Nephron progenitor cell (in vitro differentiated cells): ENCODE data around the gene PPP3R2.
"Not testable (repeated sequence)": the region's sequence is repeated elsewhere in the genome, so short reads cannot be mapped to it uniquely, and the experiment has no call there.

Source experiments
- DNase-seq: peaks from one replicate; pipeline ENCODE4 v3.0.0; 2021
- H3K27ac Mint-ChIP-seq: 2 replicates; pipeline ENCODE4 v1.8.0; 2021; ENCODE audit warnings: mild to moderate bottlenecking, moderate library complexity, mixed read lengths
- H3K27me3 Mint-ChIP-seq: 2 replicates; pipeline ENCODE4 v1.8.0; 2021; ENCODE audit warnings: mild to moderate bottlenecking, low read depth, mixed read lengths; ENCODE audit not compliant: poor library complexity
- H3K36me3 Mint-ChIP-seq: 2 replicates; pipeline ENCODE4 v1.8.0; 2021; ENCODE audit warnings: low read depth, mixed read lengths
- H3K4me1 Mint-ChIP-seq: 2 replicates; pipeline ENCODE4 v1.8.0; 2021; ENCODE audit warnings: mixed read lengths
- H3K4me3 Mint-ChIP-seq: 2 replicates; pipeline ENCODE4 v1.8.0; 2021; ENCODE audit warnings: mild to moderate bottlenecking, moderate library complexity, mixed read lengths
- H3K9me3 Mint-ChIP-seq: 2 replicates; pipeline ENCODE4 v1.8.0; 2021; ENCODE audit warnings: mild to moderate bottlenecking, moderate library complexity, mixed read lengths
- CTCF ChIP-seq: fragments of 200-600 bp; sonication (generic); IDR thresholded peaks from 2 replicates; pipeline ENCODE4 v1.5.0; 2021; ENCODE audit warnings: antibody characterized with exemption

Gene PPP3R2

DNA sequence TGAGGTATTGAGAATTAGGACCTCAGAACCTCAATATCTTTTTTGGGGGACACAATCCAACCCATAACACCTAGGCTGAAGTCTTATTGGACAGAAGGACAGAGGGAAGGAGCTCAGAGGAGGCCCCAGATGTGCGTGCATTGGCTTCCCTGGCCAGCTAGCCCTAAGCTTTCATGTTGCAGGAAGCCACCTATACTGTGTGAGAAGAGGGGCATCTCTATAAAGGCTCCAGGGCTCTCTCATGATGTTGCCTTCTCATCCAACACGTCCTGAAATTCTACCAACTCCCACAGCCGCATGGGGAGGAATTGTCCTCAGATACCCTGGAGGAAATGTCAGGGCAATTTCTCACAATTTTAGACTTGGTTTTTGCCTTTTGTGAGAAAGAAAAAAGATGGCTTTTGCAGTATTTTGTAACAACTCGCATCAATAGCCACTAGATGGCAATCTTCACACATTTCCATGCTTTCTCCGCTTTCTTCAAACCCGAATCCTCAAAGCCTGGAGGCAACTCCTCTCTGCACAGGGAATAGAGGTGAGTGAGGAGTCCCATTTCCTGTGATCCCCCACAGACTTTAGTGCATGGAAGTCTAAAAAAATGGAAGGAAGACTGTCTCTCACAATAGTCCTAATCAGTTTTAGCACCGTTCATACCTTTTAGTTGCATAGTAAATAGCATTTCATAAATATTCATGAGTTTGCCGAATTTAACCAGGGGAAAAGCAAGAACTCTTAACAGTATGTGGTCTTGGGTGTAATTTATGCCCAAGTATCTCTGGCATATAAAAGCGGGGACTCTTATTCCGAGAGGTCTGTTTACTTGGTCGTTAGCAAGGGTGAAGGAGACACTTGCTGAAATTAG lies 7.4 kb upstream of the PPP3R2 start:
- peak; percentile 24 for DNase-seq
- H3K36me3 Mint-ChIP-seq: no peaks in the 10 kb centered on the region
- no peak overlapping the region for H3K27ac Mint-ChIP-seq

DNA sequence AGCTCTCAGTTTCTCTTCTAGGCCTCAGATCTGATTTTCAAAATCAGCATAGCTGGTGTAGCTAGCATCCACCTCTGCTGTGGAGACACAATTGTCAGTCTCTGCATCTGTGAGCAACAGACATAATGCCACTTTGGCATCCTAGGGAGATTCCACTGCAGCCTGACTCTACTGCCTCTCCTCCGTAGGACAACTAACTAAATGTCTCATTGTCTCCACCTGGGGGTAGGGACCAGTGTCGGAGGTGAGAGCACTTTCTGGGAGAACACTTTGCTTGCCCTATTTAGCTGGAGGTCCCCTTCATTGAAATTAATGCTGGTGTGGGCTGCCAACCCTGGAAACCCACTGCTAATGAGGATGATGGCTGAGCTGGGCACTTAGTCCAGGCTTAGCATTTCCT lies 1.4 kb downstream of the PPP3R2 start:
- no peaks in the 10 kb centered on the region for H3K4me1 Mint-ChIP-seq
- H3K27me3 Mint-ChIP-seq: peaks cover 7% of the 10 kb centered on the region
- no peak overlapping the region for H3K4me3 Mint-ChIP-seq

More for the DNA sequence above, 7.4 kb upstream of the PPP3R2 start:
- peaks cover 4% of the 10 kb centered on the region for H3K4me1 Mint-ChIP-seq
- H3K4me3 Mint-ChIP-seq: no peak overlapping the region
- H3K27me3 Mint-ChIP-seq: peaks cover 18% of the 10 kb centered on the region
- no peaks in the 10 kb centered on the region for H3K9me3 Mint-ChIP-seq
- TF ChIP-seq CTCF: peak; percentile 64

DNA sequence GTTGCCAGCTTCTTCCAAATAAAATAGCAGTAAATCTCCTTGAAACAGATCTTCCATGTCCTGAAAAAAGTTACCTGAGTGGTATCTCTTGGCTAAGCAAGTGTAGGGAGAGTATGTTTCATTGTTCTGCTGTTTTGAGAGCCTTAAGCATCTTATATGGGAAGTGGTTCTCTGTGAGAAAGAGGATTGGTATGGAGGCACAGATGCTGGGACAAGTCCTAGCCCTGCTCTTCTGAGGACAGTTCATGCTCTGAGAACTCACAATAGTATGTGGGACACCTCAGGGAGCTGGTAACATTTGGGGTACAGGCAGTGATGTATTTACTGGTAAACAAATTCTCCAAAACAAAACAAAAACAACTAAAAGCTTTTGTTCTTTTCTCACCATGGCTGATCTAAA lies 2.0 kb downstream of the PPP3R2 start:
- Mint-ChIP-seq H3K4me3 (no peak overlapping the region), H3K36me3 (no peaks in the 10 kb centered on the region), H3K9me3 (no peaks in the 10 kb centered on the region), H3K27ac (no peak overlapping the region), H3K4me1 (no peaks in the 10 kb centered on the region), H3K27me3 (peaks cover 7% of the 10 kb centered on the region)
- no peak for DNase-seq
- TF ChIP-seq CTCF: no peak

More for the DNA sequence above, 1.4 kb downstream of the PPP3R2 start:
- H3K27ac Mint-ChIP-seq: no peak overlapping the region
- no peak for DNase-seq
- no peaks in the 10 kb centered on the region for H3K9me3 Mint-ChIP-seq
- no peak for TF ChIP-seq CTCF
- H3K36me3 Mint-ChIP-seq: no peaks in the 10 kb centered on the region

DNA sequence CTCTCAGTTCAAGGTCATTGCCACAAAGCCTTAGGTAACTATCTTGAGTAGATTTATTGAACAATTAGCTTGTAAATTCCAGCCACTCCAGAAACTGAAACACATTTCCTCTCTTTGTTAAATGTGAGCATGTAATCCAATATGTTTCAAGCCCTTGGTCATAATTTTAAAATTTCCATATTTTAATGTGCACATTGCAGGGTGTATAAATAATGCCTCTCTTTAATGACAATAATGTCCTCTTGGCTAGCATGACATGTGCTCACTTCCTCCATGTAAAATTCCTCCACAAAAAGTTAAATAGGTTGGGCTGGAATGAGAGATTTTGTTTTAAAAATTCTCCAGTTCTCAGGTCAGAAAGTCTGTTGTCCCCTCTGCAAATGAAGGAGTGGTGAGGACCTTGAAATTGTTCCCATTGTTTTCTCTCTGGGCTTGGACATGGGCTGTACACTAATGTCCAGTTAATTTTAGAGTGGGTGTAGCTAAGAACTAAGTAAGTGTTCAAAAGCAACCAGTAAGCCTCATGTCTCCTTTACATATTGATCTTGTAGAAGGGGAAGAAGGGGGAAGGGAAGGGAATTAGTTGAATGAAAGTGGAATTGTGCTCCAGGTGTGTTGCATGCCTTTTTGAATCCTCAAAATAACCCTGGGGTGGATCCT lies 2.9 kb downstream of the PPP3R2 start:
- TF ChIP-seq CTCF: no peak
- DNase-seq: no peak
- Mint-ChIP-seq H3K4me1 (no peaks in the 10 kb centered on the region), H3K27ac (no peak overlapping the region), H3K9me3 (no peaks in the 10 kb centered on the region), H3K36me3 (no peaks in the 10 kb centered on the region), H3K27me3 (peaks cover 7% of the 10 kb centered on the region), H3K4me3 (no peak overlapping the region)

- no peaks in the 10 kb centered on the region for H3K4me1 Mint-ChIP-seq
- H3K9me3 Mint-ChIP-seq: no peaks in the 10 kb centered on the region
- H3K36me3 Mint-ChIP-seq: no peaks in the 10 kb centered on the region
- H3K4me3 Mint-ChIP-seq: no peak overlapping the region
- no peak overlapping the region for H3K27ac Mint-ChIP-seq
- peaks cover 4% of the 10 kb centered on the region for H3K27me3 Mint-ChIP-seq
- TF ChIP-seq CTCF: no peak
- no peak for DNase-seq
These were observed 3.9 kb downstream of the PPP3R2 start for GRCh38 chr9:101590901-101591300.

- not testable (repeated sequence) for DNase-seq, H3K27me3 Mint-ChIP-seq, H3K36me3 Mint-ChIP-seq, H3K9me3 Mint-ChIP-seq, H3K27ac Mint-ChIP-seq, H3K4me3 Mint-ChIP-seq, H3K4me1 Mint-ChIP-seq
These were observed 4.7 kb downstream of the PPP3R2 start for GRCh38 chr9:101590074-101590473.
